Measurements from ENCODE around the gene EFCAB7.

EFCAB7 gene

GRCh38 chr1:63522891-63523728 lies at the start of gene EFCAB7, which contains the start of gene ITGB3BP:
TSS of gene EFCAB7 (plus strand) at chr1:63523525. CDS start at chr1:63525573, 2,048 bp downstream.
TSS of gene ITGB3BP (minus strand) at chr1:63523225. CDS start at chr1:63523133, 92 bp downstream.
- peak; percentile 84 to 85 for DNase-seq

DNA sequence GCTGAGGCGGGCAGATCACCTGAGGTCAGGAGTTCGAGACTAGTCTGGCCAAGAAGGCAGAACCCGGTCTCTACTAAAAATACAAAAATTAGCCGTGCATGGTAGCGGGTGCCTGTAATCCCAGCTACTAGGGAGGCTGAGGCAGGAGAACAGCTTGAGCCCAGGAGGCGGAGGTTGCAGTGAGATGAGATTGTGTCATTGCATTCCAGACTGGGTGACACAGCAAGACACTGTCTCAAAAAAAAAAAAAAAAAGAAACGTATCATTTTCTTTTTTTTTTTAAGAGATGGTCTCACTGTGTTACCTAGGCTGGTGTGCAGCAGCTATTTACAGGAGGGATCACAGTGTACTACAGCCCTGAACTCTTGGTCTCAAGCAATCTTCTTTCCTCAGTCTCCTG lies 47.6 kb upstream of the EFCAB7 start:
- no peak for DNase-seq

- no peak for DNase-seq
Observed at GRCh38 chr1:63480057-63480456, 43.3 kb upstream of the EFCAB7 start.

GRCh38 chr1:63486629-63487028 lies 36.7 kb upstream of the EFCAB7 start:
- DNase-seq = no peak

GRCh38 chr1:63487336-63488065 lies 35.8 kb upstream of the EFCAB7 start:
- no peak for DNase-seq

DNA sequence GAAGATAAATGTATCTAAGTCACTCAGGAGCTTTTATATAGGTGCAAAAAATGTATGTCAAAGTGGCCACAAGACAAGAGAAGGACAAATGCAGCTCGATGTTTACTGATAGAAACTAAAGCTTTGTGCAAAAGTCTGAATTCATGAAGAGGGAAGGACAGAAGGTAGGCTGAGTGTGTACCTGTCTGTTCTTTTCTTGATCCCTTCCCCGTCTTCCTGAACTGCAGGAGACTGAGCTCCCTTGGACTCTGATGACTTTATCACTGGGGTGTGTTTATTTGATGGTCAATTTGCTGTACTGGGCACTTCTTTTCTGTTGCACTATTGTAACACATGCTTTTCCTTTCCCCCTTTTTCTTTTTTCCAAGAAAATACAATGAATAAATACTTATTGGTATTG lies 25.7 kb upstream of the EFCAB7 start:
- DNase-seq = no peak

DNA sequence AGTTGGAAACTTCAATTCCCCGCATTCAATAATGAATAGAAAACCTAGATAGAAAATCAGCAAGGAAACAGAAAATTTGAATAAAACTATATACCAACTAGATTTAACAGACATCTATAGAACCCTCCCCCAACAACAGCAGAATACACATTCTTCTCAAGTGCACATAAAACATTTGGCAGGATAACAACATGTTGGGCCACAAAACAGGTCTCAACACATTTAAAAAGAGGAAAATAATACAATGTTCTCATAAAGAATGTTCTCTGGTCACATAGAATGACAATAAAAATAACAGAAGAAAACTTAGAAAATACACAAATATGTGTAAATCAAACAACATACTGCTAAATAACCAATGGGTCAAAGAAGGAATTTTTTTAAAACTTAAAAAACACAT lies 25.2 kb upstream of the EFCAB7 start:
- DNase-seq = no peak

DNA sequence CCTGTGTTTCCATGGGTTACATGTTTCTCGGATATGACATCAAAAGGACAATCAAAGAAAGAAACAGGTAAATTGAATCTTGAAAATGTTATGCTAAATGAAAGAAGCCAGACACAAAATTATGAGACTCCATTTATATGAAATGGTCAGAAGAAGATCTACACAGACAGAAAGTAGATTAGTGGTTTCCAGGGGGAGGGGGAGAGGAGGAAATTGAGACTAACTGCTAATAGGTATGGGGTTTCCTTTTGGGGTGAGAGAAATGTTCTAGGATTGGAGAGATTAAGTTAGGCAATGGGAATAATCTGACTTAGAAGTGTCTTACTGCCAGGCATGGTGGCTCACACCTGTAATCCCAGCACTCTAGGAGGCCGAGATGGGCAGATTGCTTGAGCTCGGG lies 22.1 kb upstream of the EFCAB7 start:
- no peak for DNase-seq

- no peak for DNase-seq
Observed at GRCh38 chr1:63506782-63507181, 16.5 kb upstream of the EFCAB7 start.

- no peak for DNase-seq
Observed at GRCh38 chr1:63509718-63510117, 13.6 kb upstream of the EFCAB7 start.

DNA sequence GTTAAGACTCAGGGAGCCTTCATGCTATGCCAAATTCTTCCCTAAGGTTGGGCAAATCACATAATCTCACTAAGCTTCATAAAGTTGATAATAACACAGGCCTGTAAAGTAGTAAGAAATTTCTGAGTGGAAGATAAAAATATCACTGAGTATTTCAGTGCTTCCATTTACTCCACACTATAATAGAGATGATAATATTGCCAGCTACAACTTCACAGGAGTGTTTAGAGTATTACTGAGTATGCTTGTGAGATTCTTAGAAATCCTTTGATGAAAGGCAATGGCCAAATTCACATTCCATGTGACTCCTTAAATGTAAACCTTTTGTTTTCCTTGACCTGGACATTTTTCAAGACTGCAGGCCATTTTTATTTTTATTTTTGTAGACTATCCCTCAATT lies 10.7 kb upstream of the EFCAB7 start:
- no peak for DNase-seq

DNA sequence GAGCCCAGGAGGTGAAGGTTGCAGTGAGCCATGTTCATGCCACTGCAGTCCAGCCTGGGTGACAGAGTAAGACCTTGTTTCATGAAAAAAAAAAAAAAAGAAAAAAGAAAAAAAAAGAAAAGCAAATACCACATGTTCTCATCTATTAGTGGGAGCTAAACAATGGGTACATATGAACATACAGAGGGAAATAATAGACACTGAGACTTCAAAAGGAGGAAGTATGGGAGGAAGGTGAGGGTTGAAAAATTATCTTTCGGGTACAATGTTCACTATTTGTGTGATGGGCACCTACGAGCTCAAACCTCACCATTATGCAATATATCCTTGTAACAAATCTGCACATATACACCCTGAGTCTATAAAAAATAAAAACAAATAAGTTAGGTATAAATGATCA lies 6.7 kb upstream of the EFCAB7 start:
- DNase-seq = no peak

DNA sequence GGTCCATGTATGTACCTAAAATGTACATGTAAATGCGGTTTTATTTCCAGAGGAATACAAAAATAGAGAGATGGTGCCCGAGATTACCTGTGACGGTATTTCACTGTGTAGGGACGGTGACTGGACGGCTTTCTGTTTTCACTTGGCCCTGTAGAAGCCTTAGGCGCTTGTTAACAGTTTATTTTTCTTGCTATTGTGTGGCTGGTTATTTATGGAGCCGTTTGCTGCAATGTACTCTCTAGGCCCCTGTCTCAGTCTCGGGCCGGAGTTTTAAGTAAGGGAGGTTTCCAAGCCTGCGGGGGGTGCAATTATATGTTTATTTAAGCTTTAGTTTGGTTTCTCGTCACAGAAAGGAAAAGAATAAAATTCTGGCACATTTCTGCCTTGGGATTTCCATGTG lies 413 bp downstream of the EFCAB7 start:
- no peak for DNase-seq

DNA sequence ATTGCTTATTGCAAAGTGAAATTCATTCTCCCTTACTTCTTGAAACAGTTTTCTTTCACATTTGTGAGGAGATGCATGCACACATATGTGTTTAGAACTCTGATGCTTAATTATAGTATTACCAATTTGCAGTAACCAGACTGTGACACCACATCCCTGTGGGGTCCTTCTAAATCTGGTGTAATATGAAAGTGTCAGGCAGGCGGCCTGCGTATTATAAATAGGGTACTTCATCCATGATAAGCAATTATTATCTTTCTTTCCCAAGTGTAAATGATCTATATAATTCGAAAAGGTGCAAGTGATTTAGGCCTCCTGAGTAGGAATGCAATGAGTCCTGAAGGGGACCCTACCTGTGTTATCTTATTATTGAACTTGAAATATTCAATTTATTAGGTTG lies 876 bp downstream of the EFCAB7 start:
- DNase-seq = no peak

DNA sequence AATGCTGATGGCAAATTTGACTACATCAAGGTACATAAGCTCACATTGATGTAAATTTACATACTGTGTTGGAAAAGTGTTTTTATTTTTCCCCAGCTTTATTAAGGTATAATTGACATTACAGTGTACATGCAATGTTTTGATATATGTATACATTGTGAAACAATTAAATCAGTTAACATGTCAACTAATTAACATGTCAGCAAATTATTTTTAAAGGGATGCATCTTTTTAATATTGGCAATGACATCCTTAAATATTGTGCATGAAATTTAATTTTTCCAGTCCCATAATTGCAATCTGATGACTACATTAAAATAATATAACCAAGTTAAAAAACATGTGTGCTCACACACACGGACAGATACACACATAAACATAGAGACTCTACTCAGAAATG lies 9.4 kb downstream of the EFCAB7 start:
- no peak for DNase-seq

- DNase-seq = no peak
Observed at GRCh38 chr1:63533931-63534330, 10.6 kb downstream of the EFCAB7 start.

DNA sequence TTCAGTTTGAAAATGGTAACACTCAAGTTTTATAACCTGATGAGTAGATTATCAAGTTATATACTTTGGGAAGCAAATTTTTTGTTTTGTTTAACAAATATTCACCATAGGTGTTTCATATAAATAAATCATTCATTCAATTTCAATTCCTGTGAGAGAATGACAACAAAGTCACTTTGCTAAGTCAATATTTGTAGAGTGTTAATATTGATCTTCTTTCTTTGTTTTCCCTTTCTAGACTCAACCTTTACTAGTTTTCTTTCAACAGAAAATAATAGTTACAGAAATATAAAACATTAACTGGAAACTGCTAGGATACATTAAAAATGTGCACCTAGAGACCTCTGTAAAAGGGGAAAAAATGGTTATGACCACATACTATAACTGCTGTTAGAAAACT lies 11.1 kb downstream of the EFCAB7 start:
- DNase-seq = no peak

DNA sequence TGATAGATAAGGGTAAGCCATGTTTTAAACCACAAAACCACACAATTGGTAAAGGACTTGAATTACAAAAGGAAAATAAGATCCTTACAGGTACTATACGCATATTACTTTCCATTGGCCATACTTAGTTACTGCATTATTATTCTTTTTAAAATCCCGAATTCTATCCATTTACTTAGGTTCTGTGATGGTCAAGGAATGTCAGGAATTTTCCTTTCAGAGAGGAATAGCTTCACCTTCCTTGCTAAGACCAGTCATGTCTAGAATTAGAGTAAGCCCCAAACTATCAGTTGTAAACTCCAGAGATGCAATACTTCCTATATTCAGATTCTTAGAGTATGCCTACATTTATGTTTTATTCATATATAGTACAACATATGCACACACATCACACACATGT lies 13.7 kb downstream of the EFCAB7 start:
- DNase-seq = no peak

- peak in 1 of 2 donors; percentile 27 for DNase-seq
Observed at GRCh38 chr1:63537940-63538339, 14.6 kb downstream of the EFCAB7 start.

DNA sequence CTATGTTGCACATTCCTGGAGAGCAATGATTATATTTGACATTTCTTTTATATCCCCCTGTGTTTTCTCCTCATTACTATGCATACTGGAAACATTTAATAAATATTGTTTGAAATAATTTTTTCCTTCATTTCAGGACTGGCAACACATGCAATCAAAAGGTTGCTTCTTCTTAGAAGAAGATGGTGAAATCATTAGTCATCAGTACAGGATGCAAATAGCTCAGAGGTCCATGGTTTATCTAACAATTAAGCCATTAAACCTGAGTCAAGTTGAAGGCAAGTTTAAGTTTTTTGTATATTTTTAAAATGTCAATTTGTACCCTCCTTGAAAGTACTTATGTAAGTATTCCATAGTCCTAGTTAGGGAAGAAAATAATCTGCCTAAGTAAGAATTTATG lies 22.5 kb downstream of the EFCAB7 start:
- DNase-seq = no peak

DNA sequence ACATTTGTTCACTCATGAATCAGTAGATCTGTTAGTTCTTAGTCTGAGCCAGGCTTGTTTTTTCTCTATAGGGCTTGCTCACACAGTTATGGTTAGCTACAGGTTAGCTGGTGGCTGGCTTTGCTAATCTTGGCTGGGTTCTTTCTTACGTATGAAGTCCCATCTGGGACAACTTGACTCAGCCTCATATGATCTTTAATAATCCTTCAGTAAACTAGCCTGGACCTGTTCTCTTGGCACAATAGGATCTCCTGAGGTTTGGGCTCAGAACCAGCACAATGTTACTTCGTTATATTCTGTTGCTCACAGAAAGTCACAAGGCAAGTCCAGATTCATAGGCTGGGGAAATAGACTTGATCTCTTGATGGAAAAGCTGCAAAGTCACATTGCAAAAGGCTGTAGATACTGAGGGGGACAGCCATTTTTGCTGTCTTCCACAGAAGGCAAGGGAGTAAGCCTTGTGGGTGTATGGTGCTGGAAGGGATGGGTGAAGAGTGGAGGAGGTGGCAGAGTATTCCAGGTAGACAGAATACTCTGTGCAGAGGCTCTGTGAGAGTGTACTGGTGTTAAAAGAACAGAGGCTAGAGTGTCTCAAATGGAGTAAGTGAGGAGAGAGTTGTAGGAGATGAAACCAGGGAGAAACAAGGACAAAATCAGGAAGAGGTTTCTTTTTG lies 24.4 kb downstream of the EFCAB7 start:
- DNase-seq = no peak

DNA sequence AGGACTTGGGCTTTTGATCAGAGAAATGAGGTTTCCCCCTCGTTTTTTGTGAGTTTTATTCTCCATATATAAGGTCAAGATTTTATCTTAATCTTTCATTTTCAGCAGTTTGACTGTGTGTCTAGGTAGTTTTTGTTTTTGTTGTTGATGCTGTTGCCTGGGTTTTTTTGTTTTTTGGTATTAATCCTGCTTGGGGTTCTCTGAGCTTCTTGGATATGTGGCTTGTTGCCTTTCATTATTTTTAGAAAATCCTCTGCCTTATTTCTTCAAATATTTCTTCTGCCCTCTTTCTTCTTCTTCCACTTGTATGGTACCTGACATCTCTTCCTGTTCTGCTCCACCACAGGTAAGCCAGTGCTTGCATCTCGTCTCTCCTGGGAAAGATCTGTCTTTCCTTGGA lies 25.0 kb downstream of the EFCAB7 start:
- DNase-seq = no peak

DNA sequence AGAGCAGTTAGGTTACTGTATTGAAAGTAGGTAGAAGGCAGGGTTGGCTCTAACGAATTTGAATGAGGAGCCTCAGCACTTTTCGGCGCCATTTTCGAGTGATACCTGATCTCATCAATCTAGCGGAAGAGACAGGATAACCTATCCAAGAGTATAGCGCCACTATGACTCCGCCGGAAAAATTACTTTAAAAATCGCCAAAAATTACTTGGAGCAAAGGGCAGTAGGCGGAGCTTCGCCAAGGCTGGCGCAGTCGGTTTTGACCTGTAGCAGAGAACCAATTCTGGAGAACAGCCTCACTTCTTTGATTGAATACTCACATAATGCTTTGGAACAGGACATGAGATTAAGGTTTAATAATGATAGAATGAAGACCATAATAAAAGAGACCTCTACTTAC lies 25.6 kb downstream of the EFCAB7 start:
- peak in 1 of 2 donors; percentile 27 for DNase-seq

- no peak for DNase-seq
Observed at GRCh38 chr1:63555480-63555879, 32.2 kb downstream of the EFCAB7 start.
